HepG2 (cell line): ENCODE data around the gene SAE1. TPM values are rescaled to one million over a fixed set of nuclear protein-coding genes. Genes with fewer than 3 reads are reported as not detected.

Source experiments
- AHR ChIP-seq: IDR thresholded peaks from 2 replicates; pipeline ENCODE4 v1.6.1; 2018; ENCODE audit warnings: missing genetic modification reagents, missing compliant biosample characterization
- CHCHD3 ChIP-seq: sonication (generic); formaldehyde crosslinking; IDR thresholded peaks from 2 replicates; pipeline ENCODE4 v1.8.0; 2022; ENCODE audit warnings: mild to moderate bottlenecking, missing genetic modification reagents, moderate library complexity
- HMGXB4 ChIP-seq, 2 experiments: sonication (generic) in 1 of 2; formaldehyde crosslinking in 1 of 2; IDR thresholded peaks; 2 replicates each; pipeline versions ENCODE4 v1.4.0 to v1.6.1; 2018 to 2020; ENCODE audit warnings: missing genetic modification reagents in 2 of 2, borderline replicate concordance in 1 of 2, low read depth in 1 of 2, mild to moderate bottlenecking in 1 of 2, missing biosample characterization in 1 of 2
- IRX3 ChIP-seq: sonication (generic); formaldehyde crosslinking; IDR thresholded peaks from 2 replicates; pipeline ENCODE4 v1.8.1; 2023; ENCODE audit warnings: mild to moderate bottlenecking, low read depth, missing genetic modification reagents, borderline replicate concordance
- KDM3A ChIP-seq: IDR thresholded peaks from 2 replicates; pipeline ENCODE4 v1.6.1; 2018; ENCODE audit warnings: low read depth, missing compliant biosample characterization
- KLF13 ChIP-seq: sonication (generic); formaldehyde crosslinking; IDR thresholded peaks from 2 replicates; pipeline ENCODE4 v1.4.0; 2020; ENCODE audit warnings: mild to moderate bottlenecking, missing genetic modification reagents
- NCOA1 ChIP-seq: sonication (generic); formaldehyde crosslinking; IDR thresholded peaks from 2 replicates; pipeline ENCODE4 v1.9.0; 2021; ENCODE audit warnings: missing genetic modification reagents
- PAXIP1 ChIP-seq: sonication (generic); formaldehyde crosslinking; conservative IDR thresholded peaks from 2 replicates; pipeline ENCODE4 v1.4.0; 2020; ENCODE audit warnings: mild to moderate bottlenecking, missing genetic modification reagents, moderate library complexity
- SRY ChIP-seq: sonication (generic); formaldehyde crosslinking; IDR thresholded peaks from 2 replicates; pipeline ENCODE4 v1.8.0; 2022; ENCODE audit warnings: mild to moderate bottlenecking, missing genetic modification reagents
- THAP7 ChIP-seq: sonication (generic); formaldehyde crosslinking; IDR thresholded peaks from 2 replicates; pipeline ENCODE4 v1.8.1; 2023; ENCODE audit warnings: mild to moderate bottlenecking, missing genetic modification reagents
- YEATS2 ChIP-seq: sonication (generic); formaldehyde crosslinking; IDR thresholded peaks from 2 replicates; pipeline ENCODE4 v1.4.0; 2020; ENCODE audit warnings: missing genetic modification reagents, borderline replicate concordance
- ZBTB39 ChIP-seq: sonication (generic); formaldehyde crosslinking; IDR thresholded peaks from 2 replicates; pipeline ENCODE4 v1.5.0; 2020; ENCODE audit warnings: missing genetic modification reagents
- ZNF160 ChIP-seq: sonication (generic); formaldehyde crosslinking; IDR thresholded peaks from 2 replicates; pipeline ENCODE4 v1.8.0; 2022; ENCODE audit warnings: mild to moderate bottlenecking, inconsistent platforms, missing genetic modification reagents
- ZNF367 ChIP-seq: sonication (generic); formaldehyde crosslinking; IDR thresholded peaks from 2 replicates; pipeline ENCODE4 v1.4.0; 2020; ENCODE audit warnings: missing genetic modification reagents, borderline replicate concordance
- ZNF468 ChIP-seq: sonication (generic); formaldehyde crosslinking; IDR thresholded peaks from 2 replicates; pipeline ENCODE4 v1.8.0; 2022; ENCODE audit warnings: mild to moderate bottlenecking, moderate library complexity, missing genetic modification reagents
- ZNF569 ChIP-seq: sonication (generic); formaldehyde crosslinking; IDR thresholded peaks from 2 replicates; pipeline ENCODE4 v1.5.0; 2020; ENCODE audit warnings: mild to moderate bottlenecking, missing genetic modification reagents, moderate library complexity, borderline replicate concordance
- ZNF616 ChIP-seq: sonication (generic); formaldehyde crosslinking; IDR thresholded peaks from 2 replicates; pipeline ENCODE4 v1.5.0; 2020; ENCODE audit warnings: low read depth, mild to moderate bottlenecking, missing genetic modification reagents
- ZNF83 ChIP-seq: sonication (generic); formaldehyde crosslinking; IDR thresholded peaks from 2 replicates; pipeline ENCODE4 v1.4.0; 2020; ENCODE audit warnings: missing genetic modification reagents, mild to moderate bottlenecking, borderline replicate concordance
- polyA plus RNA-seq, 8 experiments: library from polyadenylated mRNA; depleted of rRNA in 3 of 8; stranded (reverse) in 7 of 8; unstranded in 1 of 8; fragments of >200 nt; fragmentation: Illumina TruSeq in 4 of 8; extraction: Trizol in 4 of 8; gene quantifications; 2 replicates each; pipeline versions ENCODE4 v1.2.1 to v1.2.3, GENCODE V29; 2011 to 2016; ENCODE audit warnings: low read depth in 4 of 8, missing spikeins in 1 of 8, mixed read lengths in 1 of 8; ENCODE audit not compliant: insufficient read depth in 1 of 8
- total RNA-seq, 5 experiments: library from RNA; depleted of rRNA; stranded (reverse); fragments of >200 nt; fragmentation: Illumina TruSeq; extraction: Trizol; gene quantifications; 2 replicates each; pipeline ENCODE4 v1.2.3, GENCODE V29; 2016; ENCODE audit warnings: low read depth in 1 of 5
- TF ChIP-seq, protein P1 (sequence below): sonication (generic); formaldehyde crosslinking; IDR thresholded peaks from 2 replicates; pipeline ENCODE4 v1.5.0; 2020; ENCODE audit warnings: mild to moderate bottlenecking, low read depth, missing genetic modification reagents, borderline replicate concordance

SAE1 gene
- total and polyA plus RNA-seq, 2 of the 13 experiments (the other 11 are each of a cell fraction or from before 2014, with no cell fraction given): 87.6 to 197 TPM

- TF ChIP-seq PAXIP1 (CRISPR knock-in tag): peak; percentile 54
- no peak for TF ChIP-seq CHCHD3
- no peak; the same call in 1 of the 2 replicates for TF ChIP-seq ZNF83 (CRISPR knock-in tag)
- no peak for TF ChIP-seq AHR
- TF ChIP-seq KDM3A: no peak
- TF ChIP-seq IRX3: no peak
- peak; percentile 96 for TF ChIP-seq KLF13 (CRISPR knock-in tag)
- peak; percentile 86; the same call in 1 of the 2 replicates for TF ChIP-seq THAP7 (CRISPR knock-in tag)
- peak; percentile 89; the same call in 1 of the 2 replicates for TF ChIP-seq ZNF160 (CRISPR knock-in tag)
- TF ChIP-seq, protein P1, sequence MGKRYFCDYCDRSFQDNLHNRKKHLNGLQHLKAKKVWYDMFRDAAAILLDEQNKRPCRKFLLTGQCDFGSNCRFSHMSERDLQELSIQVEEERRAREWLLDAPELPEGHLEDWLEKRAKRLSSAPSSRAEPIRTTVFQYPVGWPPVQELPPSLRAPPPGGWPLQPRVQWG (CRISPR knock-in tag): no peak
- TF ChIP-seq ZNF616 (CRISPR knock-in tag): 0 out of 2 replicates have a peak, but pooled peaks have one; percentile 60
- 0 out of 4 replicates have a peak, but pooled peaks of 1 of the 2 experiments have one; percentile 49 for TF ChIP-seq HMGXB4 (CRISPR knock-in tag; IDR thresholded peaks at IDR 0.05; ENCODE audit: borderline replicate concordance in 1 of 2, low read depth in 1 of 2)
- TF ChIP-seq ZNF367 (CRISPR knock-in tag): 0 out of 2 replicates have a peak, but pooled peaks have one; percentile 49
- TF ChIP-seq SRY: no peak
- TF ChIP-seq ZNF569 (CRISPR knock-in tag): no peak
- TF ChIP-seq ZNF468 (CRISPR knock-in tag): no peak
- no peak for TF ChIP-seq NCOA1
- TF ChIP-seq YEATS2: peak; percentile 22; the same call in 1 of the 2 replicates
- TF ChIP-seq ZBTB39 (CRISPR knock-in tag): peak; percentile 66; the same call in 1 of the 2 replicates
Measured at GRCh38 chr19:47231215-47232054, 100.8 kb downstream of the SAE1 start (continued).
